HUES64 (cell line): ENCODE data around the gene UBR4.

Experiments
- H3K27ac ChIP-seq: 2 replicates; pipeline ENCODE4 v1.7.0; 2013; ENCODE audit warnings: low read depth, low read length, inconsistent platforms
- H3K27me3 ChIP-seq: 2 replicates; pipeline ENCODE4 v1.6.1; 2013; ENCODE audit warnings: mild to moderate bottlenecking, low read length; ENCODE audit not compliant: insufficient read depth
- H3K36me3 ChIP-seq: 2 replicates; pipeline ENCODE4 v1.6.1; 2013; ENCODE audit warnings: mild to moderate bottlenecking, low read length; ENCODE audit not compliant: insufficient read depth
- H3K4me1 ChIP-seq: 2 replicates; pipeline ENCODE4 v1.6.1; 2013; ENCODE audit warnings: mild to moderate bottlenecking, low read length, moderate library complexity; ENCODE audit not compliant: insufficient read depth
- H3K4me3 ChIP-seq: 2 replicates; pipeline ENCODE4 v1.5.1; 2013; ENCODE audit warnings: mild to moderate bottlenecking, low read length, moderate library complexity
- H3K9ac ChIP-seq: 2 replicates; pipeline ENCODE4 v1.6.1; 2013; ENCODE audit warnings: mild to moderate bottlenecking, low read depth, low read length
- H3K9me3 ChIP-seq: 2 replicates; pipeline ENCODE4 v1.6.1; 2013; ENCODE audit warnings: low read depth, low read length; ENCODE audit not compliant: insufficient read depth
- WGBS: fragments of 150-250, 120-280 bp; methylation state at CpG from one replicate; pipeline ENCODE4 v1.1.7; 2013; ENCODE audit warnings: missing lambda C conversion rate; 5-methylcytosine and 5-hydroxymethylcytosine counted together

UBR4 gene

GRCh38 chr1:19089524-19089923, 120.5 kb downstream of the UBR4 start:
- Histone ChIP-seq H3K36me3 (peaks cover 98% of the 10 kb centered on the region), H3K4me1 (no peaks in the 10 kb centered on the region), H3K9ac (no peak overlapping the region), H3K27ac (no peak overlapping the region), H3K9me3 (no peaks in the 10 kb centered on the region), H3K4me3 (no peak overlapping the region), H3K27me3 (no peaks in the 10 kb centered on the region)
- 96% methylated on average over 4 of the region's 4 CpGs for WGBS

GRCh38 chr1:19088717-19089442, 121.2 kb downstream of the UBR4 start:
- peaks cover 98% of the 10 kb centered on the region for H3K36me3 ChIP-seq
- WGBS = 95% methylated on average over 12 of the region's 12 CpGs

GRCh38 chr1:19087737-19088594, 122.1 kb downstream of the UBR4 start:
- Histone ChIP-seq H3K27ac (no peak overlapping the region), H3K27me3 (no peaks in the 10 kb centered on the region), H3K9me3 (no peaks in the 10 kb centered on the region), H3K4me3 (no peak overlapping the region), H3K36me3 (peaks cover 98% of the 10 kb centered on the region), H3K4me1 (no peaks in the 10 kb centered on the region), H3K9ac (no peak overlapping the region)
- WGBS = 91% methylated on average over 9 of the region's 9 CpGs

More at GRCh38 chr1:19088717-19089442, 121.2 kb downstream of the UBR4 start:
- Histone ChIP-seq H3K27me3 (no peaks in the 10 kb centered on the region), H3K4me3 (no peak overlapping the region), H3K4me1 (no peaks in the 10 kb centered on the region), H3K9me3 (no peaks in the 10 kb centered on the region), H3K9ac (no peak overlapping the region), H3K27ac (no peak overlapping the region)

- 93% methylated on average over 6 of the region's 6 CpGs for WGBS
- Histone ChIP-seq H3K4me1 (no peaks in the 10 kb centered on the region), H3K36me3 (peaks cover 98% of the 10 kb centered on the region), H3K9me3 (no peaks in the 10 kb centered on the region), H3K9ac (no peak overlapping the region), H3K27ac (no peak overlapping the region), H3K27me3 (no peaks in the 10 kb centered on the region), H3K4me3 (no peak overlapping the region)
These were observed 122.9 kb downstream of the UBR4 start for GRCh38 chr1:19087017-19087736.

GRCh38 chr1:19086176-19086875, 123.7 kb downstream of the UBR4 start:
- WGBS = 97% methylated on average over 21 of the region's 21 CpGs
- no peaks in the 10 kb centered on the region for H3K27me3 ChIP-seq

GRCh38 chr1:19084206-19084738, 125.8 kb downstream of the UBR4 start:
- WGBS = 96% methylated on average over 20 of the region's 20 CpGs
- peaks cover 98% of the 10 kb centered on the region for H3K36me3 ChIP-seq

More at GRCh38 chr1:19086176-19086875, 123.7 kb downstream of the UBR4 start:
- H3K27ac ChIP-seq = no peak overlapping the region
- no peaks in the 10 kb centered on the region for H3K9me3 ChIP-seq
- no peak overlapping the region for H3K4me3 ChIP-seq
- no peak overlapping the region for H3K9ac ChIP-seq
- H3K4me1 ChIP-seq = no peaks in the 10 kb centered on the region
- H3K36me3 ChIP-seq = peaks cover 98% of the 10 kb centered on the region

GRCh38 chr1:19083081-19083480, 127.0 kb downstream of the UBR4 start:
- no peak overlapping the region for H3K9ac ChIP-seq
- no peak overlapping the region for H3K4me3 ChIP-seq
- H3K27ac ChIP-seq = no peak overlapping the region
- peaks cover 98% of the 10 kb centered on the region for H3K36me3 ChIP-seq
- WGBS = 92% methylated on average over 7 of the region's 7 CpGs
- no peaks in the 10 kb centered on the region for H3K9me3 ChIP-seq
- H3K4me1 ChIP-seq = no peaks in the 10 kb centered on the region
- H3K27me3 ChIP-seq = no peaks in the 10 kb centered on the region

More at GRCh38 chr1:19084206-19084738, 125.8 kb downstream of the UBR4 start:
- Histone ChIP-seq H3K4me3 (no peak overlapping the region), H3K4me1 (no peaks in the 10 kb centered on the region), H3K9me3 (no peaks in the 10 kb centered on the region), H3K27me3 (no peaks in the 10 kb centered on the region), H3K9ac (no peak overlapping the region), H3K27ac (no peak overlapping the region)

GRCh38 chr1:19081218-19081893, 128.7 kb downstream of the UBR4 start:
- H3K4me3 ChIP-seq = no peak overlapping the region
- 92% methylated on average over 21 of the region's 21 CpGs for WGBS
- no peaks in the 10 kb centered on the region for H3K4me1 ChIP-seq
- H3K27me3 ChIP-seq = no peaks in the 10 kb centered on the region
- H3K27ac ChIP-seq = no peak overlapping the region; the same call in 1 of the 2 replicates
- no peaks in the 10 kb centered on the region for H3K9me3 ChIP-seq
- no peak overlapping the region for H3K9ac ChIP-seq
- peaks cover 97% of the 10 kb centered on the region for H3K36me3 ChIP-seq

- Histone ChIP-seq H3K4me1 (no peaks in the 10 kb centered on the region), H3K4me3 (no peak overlapping the region), H3K9me3 (no peaks in the 10 kb centered on the region), H3K9ac (no peak overlapping the region), H3K27me3 (no peaks in the 10 kb centered on the region), H3K27ac (no peak overlapping the region), H3K36me3 (peaks cover 97% of the 10 kb centered on the region)
- 89% methylated on average over 3 of the region's 3 CpGs for WGBS
These were observed 129.3 kb downstream of the UBR4 start for GRCh38 chr1:19080721-19081120.
